ENCODE results near the gene ABCA5. TPM values are rescaled to one million over a fixed set of nuclear protein-coding genes. Genes with fewer than 3 reads are reported as not detected.

Gene ABCA5
- total and polyA plus RNA-seq, 2 of the 13 experiments (the other 11 are each of a cell fraction or from before 2014, with no cell fraction given): 9.7 to 10.1 TPM

DNA sequence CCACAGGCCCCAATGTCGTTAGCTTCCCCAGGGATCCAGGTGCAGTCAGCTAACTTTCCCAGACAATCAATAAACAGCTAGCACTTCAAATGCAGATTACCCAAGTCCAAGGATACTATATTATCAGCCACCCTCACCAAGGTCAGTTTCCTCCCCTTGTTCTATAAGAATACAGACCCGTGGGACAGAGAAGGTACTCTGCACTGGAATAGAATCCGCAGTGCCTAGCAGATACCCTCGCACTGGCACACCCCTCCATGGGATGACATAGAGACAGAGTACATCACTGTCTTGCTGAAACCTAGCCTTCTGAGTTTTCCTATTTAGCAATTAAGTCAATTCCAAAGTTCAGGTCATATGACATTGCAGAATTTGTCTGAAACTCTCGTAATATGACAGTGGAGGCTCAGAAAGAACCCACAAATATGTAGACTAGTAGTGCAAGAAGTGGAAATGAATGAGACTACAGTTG is 58.4 kb downstream of the ABCA5 start (continued):
- no peak for TF ChIP-seq ZNF543 (CRISPR knock-in tag; IDR thresholded peaks at IDR 0.05)
- no peak for TF ChIP-seq SPEN (CRISPR knock-in tag; IDR thresholded peaks at IDR 0.05; ENCODE audit: low read depth)
- no peak for TF ChIP-seq ATF5 (CRISPR knock-in tag; IDR thresholded peaks at IDR 0.05; ENCODE audit: low read depth)
- peak; percentile 35; the same call in 1 of the 2 replicates for TF ChIP-seq ZNF281 (CRISPR knock-in tag; IDR thresholded peaks at IDR 0.05; ENCODE audit: borderline replicate concordance)
- 0 out of 2 replicates have a peak, but pooled peaks have one; percentile 47 for TF ChIP-seq CREM (IDR thresholded peaks at IDR 0.05)
- no peak for TF ChIP-seq CREM (CRISPR knock-in tag; IDR thresholded peaks at IDR 0.05)
- no peak for TF ChIP-seq ZFP41 (CRISPR knock-in tag; IDR thresholded peaks at IDR 0.05; ENCODE audit: borderline replicate concordance)
- TF ChIP-seq PHF5A (CRISPR knock-in tag; IDR thresholded peaks at IDR 0.05; ENCODE audit: low read depth, unreplicated experiment): no peak
- no peak for TF ChIP-seq ZNF639 (CRISPR knock-in tag; conservative IDR thresholded peaks at IDR 0.05)
- TF ChIP-seq BRD4 (CRISPR knock-in tag; IDR thresholded peaks at IDR 0.05): no peak
- TF ChIP-seq ZFP82 (CRISPR knock-in tag; IDR thresholded peaks at IDR 0.05; ENCODE audit: borderline replicate concordance): no peak
- TF ChIP-seq CHCHD3 (CRISPR knock-in tag; IDR thresholded peaks at IDR 0.05): no peak
- TF ChIP-seq, protein P1, sequence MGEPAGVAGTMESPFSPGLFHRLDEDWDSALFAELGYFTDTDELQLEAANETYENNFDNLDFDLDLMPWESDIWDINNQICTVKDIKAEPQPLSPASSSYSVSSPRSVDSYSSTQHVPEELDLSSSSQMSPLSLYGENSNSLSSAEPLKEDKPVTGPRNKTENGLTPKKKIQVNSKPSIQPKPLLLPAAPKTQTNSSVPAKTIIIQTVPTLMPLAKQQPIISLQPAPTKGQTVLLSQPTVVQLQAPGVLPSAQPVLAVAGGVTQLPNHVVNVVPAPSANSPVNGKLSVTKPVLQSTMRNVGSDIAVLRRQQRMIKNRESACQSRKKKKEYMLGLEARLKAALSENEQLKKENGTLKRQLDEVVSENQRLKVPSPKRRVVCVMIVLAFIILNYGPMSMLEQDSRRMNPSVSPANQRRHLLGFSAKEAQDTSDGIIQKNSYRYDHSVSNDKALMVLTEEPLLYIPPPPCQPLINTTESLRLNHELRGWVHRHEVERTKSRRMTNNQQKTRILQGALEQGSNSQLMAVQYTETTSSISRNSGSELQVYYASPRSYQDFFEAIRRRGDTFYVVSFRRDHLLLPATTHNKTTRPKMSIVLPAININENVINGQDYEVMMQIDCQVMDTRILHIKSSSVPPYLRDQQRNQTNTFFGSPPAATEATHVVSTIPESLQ (CRISPR knock-in tag; conservative IDR thresholded peaks at IDR 0.05): no peak
- TF ChIP-seq ATRX (CRISPR knock-in tag; IDR thresholded peaks at IDR 0.05; ENCODE audit: borderline replicate concordance): no peak
- TF ChIP-seq SMYD3 (CRISPR knock-in tag; IDR thresholded peaks at IDR 0.05): no peak
- TF ChIP-seq CEBPZ (IDR thresholded peaks at IDR 0.05; ENCODE audit: low read length): no peak
- TF ChIP-seq HNRNPH1 (optimal IDR thresholded peaks at IDR 0.05; ENCODE audit: low read depth, low read length): no peak
- TF ChIP-seq HMG20B (CRISPR knock-in tag; conservative IDR thresholded peaks at IDR 0.05): 0 out of 2 replicates have a peak, but pooled peaks have one; percentile 31
- no peak for TF ChIP-seq ZMAT3 (CRISPR knock-in tag; conservative IDR thresholded peaks at IDR 0.05)
- no peak for TF ChIP-seq RARG (CRISPR knock-in tag; IDR thresholded peaks at IDR 0.05; ENCODE audit: low read depth)
- peak; percentile 74 for TF ChIP-seq HOXA5 (CRISPR knock-in tag; IDR thresholded peaks at IDR 0.05)
